Brain microvascular endothelial cell (primary cell): ENCODE results near the gene KASH5.
A peak's percentile ranks its signal among the peaks of the same experiment; 100 is the strongest.

Source experiments
- DNase-seq: peaks from one replicate; pipeline ENCODE4 v3.0.0-alpha.2; 2020
- H3K27ac ChIP-seq: fragments of 250-450 bp; sonication (Bioruptor Pico); 2 replicates; pipeline ENCODE4 v1.5.1; 2020; ENCODE audit warnings: mild to moderate bottlenecking, moderate library complexity
- H3K27me3 ChIP-seq: fragments of 250-450 bp; sonication (Bioruptor Pico); replicated peaks from 2 replicates; pipeline ENCODE4 v1.5.1; 2020; ENCODE audit warnings: mild to moderate bottlenecking
- H3K36me3 ChIP-seq: fragments of 250-450 bp; sonication (Bioruptor Pico); replicated peaks from 2 replicates; pipeline ENCODE4 v1.5.1; 2020; ENCODE audit warnings: mild to moderate bottlenecking
- H3K4me3 ChIP-seq: 2 replicates; pipeline ENCODE4 v1.5.1; 2011; ENCODE audit warnings: low read depth, mild to moderate bottlenecking, control low read depth, low read length, moderate library complexity
- CTCF ChIP-seq: IDR thresholded peaks from 2 replicates; pipeline ENCODE4 v1.5.1; 2011; ENCODE audit warnings: low read depth, mild to moderate bottlenecking, moderate library complexity, low read length, control low read depth, inconsistent platforms; ENCODE audit errors: missing control alignments
- in situ Hi-C: cut with HindIII; loops from 2 replicates; pipeline ENCODE4 v1.10.0; 2017; ENCODE audit warnings: low sequenced_read_pairs, low pct_ligation_motif_present

The KASH5 gene

GRCh38 chr19:49409441-49410029 is 21.5 kb downstream of the KASH5 start:
- no peak for DNase-seq
- in situ Hi-C loops, result no loop called here
- Histone ChIP-seq H3K27me3 (no peaks in the 10 kb centered on the region), H3K4me3 (no peak overlapping the region), H3K27ac (no peak overlapping the region), H3K36me3 (no peaks in the 10 kb centered on the region)
- TF ChIP-seq CTCF, result no peak

- Histone ChIP-seq H3K4me3 (no peak overlapping the region), H3K27ac (no peak overlapping the region), H3K36me3 (no peaks in the 10 kb centered on the region), H3K27me3 (peaks cover 1% of the 10 kb centered on the region)
- in situ Hi-C loops, result no loop called here
- no peak for DNase-seq
- TF ChIP-seq CTCF, result no peak
Measured at GRCh38 chr19:49411681-49412326, 23.8 kb downstream of the KASH5 start.

GRCh38 chr19:49413348-49413747 is 25.3 kb downstream of the KASH5 start:
- Histone ChIP-seq H3K36me3 (no peaks in the 10 kb centered on the region), H3K27me3 (peaks cover 7% of the 10 kb centered on the region), H3K27ac (no peak overlapping the region), H3K4me3 (no peak overlapping the region)
- TF ChIP-seq CTCF, result no peak
- in situ Hi-C loops, result no loop called here
- DNase-seq, result no peak

- DNase-seq, result no peak
- no peak overlapping the region for H3K4me3 ChIP-seq
- TF ChIP-seq CTCF, result no peak
- H3K36me3 ChIP-seq, result no peaks in the 10 kb centered on the region
- H3K27ac ChIP-seq, result no peak overlapping the region
- in situ Hi-C loops, result no loop called here
- H3K27me3 ChIP-seq, result peaks cover 7% of the 10 kb centered on the region
Measured at GRCh38 chr19:49414256-49414655, 26.2 kb downstream of the KASH5 start.

- Histone ChIP-seq H3K27ac (no peak overlapping the region), H3K36me3 (no peaks in the 10 kb centered on the region), H3K27me3 (peaks cover 9% of the 10 kb centered on the region), H3K4me3 (no peak overlapping the region)
- no peak for TF ChIP-seq CTCF
- DNase-seq, result peak; percentile 21
- in situ Hi-C loops, result no loop called here
Measured at GRCh38 chr19:49415102-49415809, 27.2 kb downstream of the KASH5 start.

- H3K27me3 ChIP-seq, result peaks cover 13% of the 10 kb centered on the region
- TF ChIP-seq CTCF, result no peak
- DNase-seq, result no peak
- no peak overlapping the region for H3K27ac ChIP-seq
- no peaks in the 10 kb centered on the region for H3K36me3 ChIP-seq
- H3K4me3 ChIP-seq, result no peak overlapping the region
- in situ Hi-C loops, result no loop called here
Measured at GRCh38 chr19:49415810-49416200, 27.8 kb downstream of the KASH5 start.
